ENCODE results near the gene GAS6.

- TF ChIP-seq, protein P1, sequence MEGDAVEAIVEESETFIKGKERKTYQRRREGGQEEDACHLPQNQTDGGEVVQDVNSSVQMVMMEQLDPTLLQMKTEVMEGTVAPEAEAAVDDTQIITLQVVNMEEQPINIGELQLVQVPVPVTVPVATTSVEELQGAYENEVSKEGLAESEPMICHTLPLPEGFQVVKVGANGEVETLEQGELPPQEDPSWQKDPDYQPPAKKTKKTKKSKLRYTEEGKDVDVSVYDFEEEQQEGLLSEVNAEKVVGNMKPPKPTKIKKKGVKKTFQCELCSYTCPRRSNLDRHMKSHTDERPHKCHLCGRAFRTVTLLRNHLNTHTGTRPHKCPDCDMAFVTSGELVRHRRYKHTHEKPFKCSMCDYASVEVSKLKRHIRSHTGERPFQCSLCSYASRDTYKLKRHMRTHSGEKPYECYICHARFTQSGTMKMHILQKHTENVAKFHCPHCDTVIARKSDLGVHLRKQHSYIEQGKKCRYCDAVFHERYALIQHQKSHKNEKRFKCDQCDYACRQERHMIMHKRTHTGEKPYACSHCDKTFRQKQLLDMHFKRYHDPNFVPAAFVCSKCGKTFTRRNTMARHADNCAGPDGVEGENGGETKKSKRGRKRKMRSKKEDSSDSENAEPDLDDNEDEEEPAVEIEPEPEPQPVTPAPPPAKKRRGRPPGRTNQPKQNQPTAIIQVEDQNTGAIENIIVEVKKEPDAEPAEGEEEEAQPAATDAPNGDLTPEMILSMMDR (IDR thresholded peaks at IDR 0.05; ENCODE audit: low read length) = no peak
- TF ChIP-seq EZH2 (optimal IDR thresholded peaks at IDR 0.05; ENCODE audit: low read depth, low read length) (no peak), EZH2phosphoT487 (IDR thresholded peaks at IDR 0.05; ENCODE audit: low read length) (no peak)
These were observed 31.6 kb upstream of the GAS6 start for GRCh38 chr13:113895436-113895835.
